Loucy (cell line): ENCODE data around the gene CYCS.

Source experiments
- CTCF ChIP-seq: fragments of 200-600 bp; sonication (generic); conservative IDR thresholded peaks from 2 replicates; pipeline ENCODE4 v1.5.1; 2014; ENCODE audit warnings: mild to moderate bottlenecking, antibody characterized with exemption, low read length
- EZH2phosphoT487 ChIP-seq: fragments of 200-600 bp; IDR thresholded peaks from 2 replicates; pipeline ENCODE4 v1.6.1; 2018; ENCODE audit warnings: antibody characterized with exemption, mild to moderate bottlenecking, moderate library complexity, borderline replicate concordance

- TF ChIP-seq CTCF (no peak), EZH2phosphoT487 (no peak)
These were observed 48.1 kb upstream of the CYCS start for GRCh38 chr7:25173184-25173583.
